Keratinocyte (primary cell): ENCODE results near the gene RPS6KL1. TPM values are rescaled to one million over a fixed set of nuclear protein-coding genes. Genes with fewer than 3 reads are reported as not detected.

ENCODE experiments used
- DNase-seq: peaks from one replicate; pipeline ENCODE4 v3.0.0-alpha.2; 2011; ENCODE audit warnings: low read depth, missing footprints, low spot score
- FAIRE-seq: peaks from 2 replicates; lab custom pipeline; 2011; peaks lifted over from hg19 to GRCh38; lab: Jason Lieb, UNC
- H2AFZ ChIP-seq: 2 replicates; pipeline ENCODE4 v1.6.0; 2012; ENCODE audit warnings: low read length, control low read depth, inconsistent platforms; ENCODE audit not compliant: control insufficient read depth
- H3K27ac ChIP-seq: 2 replicates; pipeline ENCODE4 v1.5.1; 2011; ENCODE audit warnings: low read length; ENCODE audit not compliant: control insufficient read depth, insufficient read depth
- H3K27me3 ChIP-seq: 3 replicates; pipeline ENCODE4 v1.6.0; 2011; ENCODE audit warnings: low read length; ENCODE audit not compliant: control insufficient read depth, insufficient read depth; ENCODE audit errors: extremely low read depth
- H3K36me3 ChIP-seq, 2 experiments: 2 replicates in 1 of 2; 3 replicates in 1 of 2; pipeline ENCODE4 v1.5.1; 2011; ENCODE audit warnings: low read length in 2 of 2, mild to moderate bottlenecking in 1 of 2; ENCODE audit not compliant: control insufficient read depth in 2 of 2, insufficient read depth in 2 of 2; ENCODE audit errors: extremely low read depth in 1 of 2
- H3K4me1 ChIP-seq: 3 replicates; pipeline ENCODE4 v1.5.1; 2011; ENCODE audit warnings: low read length; ENCODE audit not compliant: control insufficient read depth, insufficient read depth; ENCODE audit errors: extremely low read depth
- H3K4me2 ChIP-seq: 3 replicates; pipeline ENCODE4 v1.6.0; 2011; ENCODE audit warnings: low read depth, low read length; ENCODE audit not compliant: control insufficient read depth, insufficient read depth; ENCODE audit errors: extremely low read depth
- H3K4me3 ChIP-seq, 3 experiments: fragments of 200-600 bp in 1 of 3; sonication (generic) in 1 of 3; 2 replicates in 2 of 3; 3 replicates in 1 of 3; pipeline ENCODE4 v1.5.1; 2011 to 2016; ENCODE audit warnings: low read length in 3 of 3, mild to moderate bottlenecking in 3 of 3, control low read depth in 2 of 3, inconsistent platforms in 1 of 3, low read depth in 1 of 3, mixed read lengths in 1 of 3, mixed run types in 1 of 3, moderate library complexity in 1 of 3; ENCODE audit not compliant: control insufficient read depth in 2 of 3, insufficient read depth in 2 of 3; ENCODE audit errors: extremely low read depth in 1 of 3
- H3K79me2 ChIP-seq: 2 replicates; pipeline ENCODE4 v1.6.0; 2012; ENCODE audit warnings: low read length; ENCODE audit not compliant: control insufficient read depth, insufficient read depth
- H3K9ac ChIP-seq: 3 replicates; pipeline ENCODE4 v1.6.0; 2011; ENCODE audit warnings: low read length; ENCODE audit not compliant: control insufficient read depth, insufficient read depth; ENCODE audit errors: extremely low read depth
- H3K9me1 ChIP-seq: 3 replicates; pipeline ENCODE4 v1.6.0; 2011; ENCODE audit warnings: low read length; ENCODE audit not compliant: control insufficient read depth, insufficient read depth; ENCODE audit errors: extremely low read depth
- H3K9me3 ChIP-seq: 2 replicates; pipeline ENCODE4 v1.5.1; 2012; ENCODE audit warnings: low read depth, low read length; ENCODE audit not compliant: control insufficient read depth
- H4K20me1 ChIP-seq: 3 replicates; pipeline ENCODE4 v1.6.0; 2011; ENCODE audit warnings: low read length; ENCODE audit not compliant: control insufficient read depth, insufficient read depth; ENCODE audit errors: extremely low read depth
- EZH2 ChIP-seq: IDR thresholded peaks from one replicate; pipeline ENCODE4 v1.6.1; 2012; ENCODE audit warnings: inconsistent platforms, mild to moderate bottlenecking, low read length, moderate library complexity
- dilution Hi-C: fragments of 300-500 bp; cut with MboI; formaldehyde crosslinking; loops from one replicate; pipeline ENCODE4 v1.7.0; 2020; ENCODE audit warnings: low sequenced_read_pairs; ENCODE audit not compliant: extremely low pct_ligation_motif_present
- polyA plus RNA-seq, 5 experiments: library from polyadenylated mRNA; depleted of rRNA in 3 of 5; stranded (reverse) in 3 of 5; stranded (forward) in 1 of 5; unstranded in 1 of 5; fragments of >200 nt; gene quantifications; 1 replicate in 1 of 5; 2 replicates in 3 of 5; 3 replicates in 1 of 5; pipeline versions ENCODE4 v1.2.1 to v1.2.3, GENCODE V29; 2011 to 2012; ENCODE audit warnings: missing spikeins in 2 of 5, low read depth in 1 of 5, low replicate concordance in 1 of 5
- TF ChIP-seq, protein P1 (sequence below), 3 experiments: IDR thresholded peaks in 1 of 3; conservative IDR thresholded peaks in 1 of 3; optimal IDR thresholded peaks in 1 of 3; 2 replicates in 2 of 3; 3 replicates in 1 of 3; pipeline versions ENCODE3 to v1.5.1; 2011; ENCODE audit warnings: low read length in 3 of 3, mild to moderate bottlenecking in 3 of 3, moderate library complexity in 2 of 3, control low read depth in 1 of 3, inconsistent platforms in 1 of 3; ENCODE audit not compliant: insufficient read depth in 2 of 3; ENCODE audit errors: extremely low read depth in 1 of 3

Gene RPS6KL1
- polyA plus RNA-seq, 1 donor (not counting 4 experiments of a cell fraction or from before 2014, with no cell fraction given), result 0.69 TPM

DNA sequence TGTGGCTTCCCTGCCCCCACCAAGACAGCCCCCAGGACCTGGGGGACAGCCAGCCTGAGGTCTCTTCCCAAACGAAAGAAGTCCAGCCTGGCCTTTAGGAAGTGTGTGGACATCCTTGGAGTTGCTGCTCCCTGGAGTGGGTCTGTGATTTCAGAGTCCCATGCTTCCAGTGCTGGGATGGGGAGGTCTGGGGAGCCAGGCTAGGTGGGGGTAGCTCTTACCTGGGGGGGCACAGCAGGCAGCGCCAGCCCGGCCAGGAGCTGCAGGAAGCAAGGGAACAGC, 31.8 kb upstream of the RPS6KL1 start:
- Histone ChIP-seq H3K27me3 (no peaks in the 10 kb centered on the region), H3K36me3 (peaks cover 4 to 12% of the 10 kb centered on the region in 2 experiments), H4K20me1 (no peaks in the 10 kb centered on the region), H3K9me1 (no peaks in the 10 kb centered on the region), H3K9me3 (no peaks in the 10 kb centered on the region), H2AFZ (no peak overlapping the region), H3K9ac (peak overlapping the region; percentile 73), H3K4me3 (peak overlapping the region; percentile 72 to 85 (median 85)), H3K4me1 (peaks cover 31% of the 10 kb centered on the region), H3K4me2 (peak overlapping the region; percentile 93), H3K79me2 (peaks cover 25% of the 10 kb centered on the region), H3K27ac (peak overlapping the region; percentile 34)
- TF ChIP-seq, protein P1, sequence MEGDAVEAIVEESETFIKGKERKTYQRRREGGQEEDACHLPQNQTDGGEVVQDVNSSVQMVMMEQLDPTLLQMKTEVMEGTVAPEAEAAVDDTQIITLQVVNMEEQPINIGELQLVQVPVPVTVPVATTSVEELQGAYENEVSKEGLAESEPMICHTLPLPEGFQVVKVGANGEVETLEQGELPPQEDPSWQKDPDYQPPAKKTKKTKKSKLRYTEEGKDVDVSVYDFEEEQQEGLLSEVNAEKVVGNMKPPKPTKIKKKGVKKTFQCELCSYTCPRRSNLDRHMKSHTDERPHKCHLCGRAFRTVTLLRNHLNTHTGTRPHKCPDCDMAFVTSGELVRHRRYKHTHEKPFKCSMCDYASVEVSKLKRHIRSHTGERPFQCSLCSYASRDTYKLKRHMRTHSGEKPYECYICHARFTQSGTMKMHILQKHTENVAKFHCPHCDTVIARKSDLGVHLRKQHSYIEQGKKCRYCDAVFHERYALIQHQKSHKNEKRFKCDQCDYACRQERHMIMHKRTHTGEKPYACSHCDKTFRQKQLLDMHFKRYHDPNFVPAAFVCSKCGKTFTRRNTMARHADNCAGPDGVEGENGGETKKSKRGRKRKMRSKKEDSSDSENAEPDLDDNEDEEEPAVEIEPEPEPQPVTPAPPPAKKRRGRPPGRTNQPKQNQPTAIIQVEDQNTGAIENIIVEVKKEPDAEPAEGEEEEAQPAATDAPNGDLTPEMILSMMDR (optimal IDR thresholded peaks at IDR 0.05 in 1 of 3, IDR thresholded peaks at IDR 0.05 in 1 of 3, conservative IDR thresholded peaks at IDR 0.05 in 1 of 3; ENCODE audit: extremely low read depth in 1 of 3, insufficient read depth in 2 of 3, low read length in 3 of 3), result no peak
- no peak for TF ChIP-seq EZH2
- dilution Hi-C loops, result no loop called here
- DNase-seq (no peak), FAIRE-seq (no peak)

DNA sequence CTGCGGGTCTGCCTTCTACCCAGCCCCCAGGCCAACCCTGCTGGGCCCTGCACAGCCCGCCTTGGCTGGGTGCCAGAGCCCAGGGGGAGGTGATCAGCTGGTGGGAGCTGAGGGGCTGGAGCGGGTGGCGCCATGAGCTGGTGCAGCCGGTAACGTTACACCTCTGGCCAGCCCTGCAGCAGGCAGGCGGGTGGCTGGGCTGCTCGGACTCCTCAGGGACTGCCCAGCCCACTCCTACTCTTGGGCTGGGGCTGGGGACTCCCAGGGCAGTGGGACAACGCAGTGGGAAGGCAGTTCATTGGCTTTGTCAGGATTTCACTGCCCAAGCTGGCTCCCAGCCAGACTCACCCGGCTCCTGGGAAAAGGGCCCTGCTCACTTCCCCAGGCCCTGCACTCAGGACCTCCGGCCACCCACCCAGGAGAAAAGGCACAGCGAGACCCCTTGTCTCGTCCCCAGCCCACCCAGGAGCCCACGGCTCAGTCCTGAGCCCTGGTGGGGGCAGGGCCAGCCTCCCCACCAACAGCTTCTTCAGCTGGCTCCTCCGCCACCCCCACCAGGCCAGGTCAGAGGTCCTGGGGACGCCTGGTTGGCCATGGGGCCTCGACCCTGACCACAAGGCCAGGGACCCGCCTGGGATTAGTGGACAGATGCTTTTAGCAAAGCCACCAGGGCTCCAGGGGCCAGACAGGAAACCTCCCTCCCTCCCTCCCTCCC, 31.3 kb upstream of the RPS6KL1 start:
- H3K79me2 ChIP-seq, result peaks cover 25% of the 10 kb centered on the region
- TF ChIP-seq, protein P1 (optimal IDR thresholded peaks at IDR 0.05 in 1 of 3, IDR thresholded peaks at IDR 0.05 in 1 of 3, conservative IDR thresholded peaks at IDR 0.05 in 1 of 3; ENCODE audit: extremely low read depth in 1 of 3, insufficient read depth in 2 of 3, low read length in 3 of 3), result no peak
- no peak for TF ChIP-seq EZH2
- H3K36me3 ChIP-seq, result peaks cover 6 to 12% of the 10 kb centered on the region in 2 experiments
- H3K4me3 ChIP-seq, result peak overlapping the region; percentile 72 to 85 (median 85)
- H3K4me1 ChIP-seq, result peaks cover 26% of the 10 kb centered on the region
- dilution Hi-C loops, result no loop called here
- H3K9ac ChIP-seq, result peak overlapping the region; percentile 73
- peak overlapping the region; percentile 10 for H3K27ac ChIP-seq
- no peak for FAIRE-seq
- DNase-seq, result no peak
- H3K9me3 ChIP-seq, result no peaks in the 10 kb centered on the region
- no peaks in the 10 kb centered on the region for H3K9me1 ChIP-seq
- no peaks in the 10 kb centered on the region for H4K20me1 ChIP-seq
- no peaks in the 10 kb centered on the region for H3K27me3 ChIP-seq
- H2AFZ ChIP-seq, result no peak overlapping the region
- peak overlapping the region; percentile 93 for H3K4me2 ChIP-seq
